Measurements from ENCODE around the gene ACOXL. TPM values are rescaled to one million over a fixed set of nuclear protein-coding genes. Genes with fewer than 3 reads are reported as not detected.

Gene ACOXL
- total and polyA plus RNA-seq, 9 of the 15 experiments (the other 6 are each of a cell fraction or from before 2014, with no cell fraction given), result 0.31 to 0.56 TPM; not detected in 7

- TF ChIP-seq ZNF407 (IDR thresholded peaks at IDR 0.05; ENCODE audit: low read depth) (no peak), SOX6 (IDR thresholded peaks at IDR 0.05) (no peak), OTX1 (CRISPR knock-in tag; IDR thresholded peaks at IDR 0.05) (no peak), FOXO4 (CRISPR knock-in tag; IDR thresholded peaks at IDR 0.05) (no peak)
These were observed 154.6 kb downstream of the ACOXL start (continued) for GRCh38 chr2:110886826-110887573.

All from K562 (cell line).